HG03432 (cell line): ENCODE data around the gene HCFC1R1.
"Not testable (repeated sequence)": the region's sequence is repeated elsewhere in the genome, so short reads cannot be mapped to it uniquely, and the experiment has no call there.

ENCODE experiments used
- ATAC-seq: cut with Tn5 transposase; IDR thresholded peaks from one replicate; pipeline ENCODE4 v1.9.1; 2021; ENCODE audit warnings: mild to moderate bottlenecking, moderate library complexity; ENCODE audit not compliant: unreplicated experiment

The HCFC1R1 gene

DNA sequence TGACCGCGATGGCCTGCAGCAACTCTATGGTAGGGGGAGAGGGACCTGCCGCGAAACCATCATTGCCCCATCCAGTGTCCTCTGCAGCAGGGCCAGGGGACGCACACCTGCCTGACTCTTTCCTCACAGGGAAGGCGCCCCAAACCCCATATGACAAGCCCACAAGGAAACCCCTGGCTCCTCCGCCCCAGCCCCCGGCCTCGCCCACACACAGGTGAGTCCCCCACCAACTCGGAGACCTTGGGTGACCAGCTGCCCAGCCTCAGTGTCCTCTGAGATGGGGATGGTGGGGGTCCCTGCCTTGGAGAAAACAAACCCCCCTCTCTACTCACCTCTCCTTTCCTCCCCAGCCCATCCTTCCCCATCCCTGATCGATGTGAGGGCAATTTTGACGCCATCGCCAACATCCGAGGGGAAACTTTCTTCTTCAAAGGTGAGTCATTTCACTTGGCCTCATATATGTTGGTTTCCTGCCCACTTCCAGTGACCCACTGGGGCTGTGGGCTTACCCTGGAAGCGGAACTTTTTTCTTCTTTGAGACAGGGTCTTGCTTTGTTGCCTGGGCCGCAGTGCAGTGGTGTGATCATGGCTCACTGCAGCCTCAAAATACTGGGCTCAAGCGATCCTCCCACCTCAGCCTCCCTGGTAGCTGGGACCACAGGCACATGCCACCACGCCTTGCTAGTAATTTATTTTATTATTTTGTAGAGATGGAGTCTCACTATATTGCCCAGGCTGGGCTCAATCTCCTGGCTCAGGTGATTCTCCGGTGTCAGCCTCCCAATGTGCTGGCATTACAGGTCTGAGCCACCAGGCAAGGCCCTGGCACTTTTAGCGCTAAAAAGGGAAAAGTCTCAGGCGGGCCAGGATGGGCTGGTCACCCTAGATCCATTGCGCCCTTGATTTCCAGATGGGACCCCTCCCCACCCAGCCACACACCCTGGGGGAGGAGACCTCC lies 33.7 kb upstream of the HCFC1R1 start:
- ATAC-seq = no peak

DNA sequence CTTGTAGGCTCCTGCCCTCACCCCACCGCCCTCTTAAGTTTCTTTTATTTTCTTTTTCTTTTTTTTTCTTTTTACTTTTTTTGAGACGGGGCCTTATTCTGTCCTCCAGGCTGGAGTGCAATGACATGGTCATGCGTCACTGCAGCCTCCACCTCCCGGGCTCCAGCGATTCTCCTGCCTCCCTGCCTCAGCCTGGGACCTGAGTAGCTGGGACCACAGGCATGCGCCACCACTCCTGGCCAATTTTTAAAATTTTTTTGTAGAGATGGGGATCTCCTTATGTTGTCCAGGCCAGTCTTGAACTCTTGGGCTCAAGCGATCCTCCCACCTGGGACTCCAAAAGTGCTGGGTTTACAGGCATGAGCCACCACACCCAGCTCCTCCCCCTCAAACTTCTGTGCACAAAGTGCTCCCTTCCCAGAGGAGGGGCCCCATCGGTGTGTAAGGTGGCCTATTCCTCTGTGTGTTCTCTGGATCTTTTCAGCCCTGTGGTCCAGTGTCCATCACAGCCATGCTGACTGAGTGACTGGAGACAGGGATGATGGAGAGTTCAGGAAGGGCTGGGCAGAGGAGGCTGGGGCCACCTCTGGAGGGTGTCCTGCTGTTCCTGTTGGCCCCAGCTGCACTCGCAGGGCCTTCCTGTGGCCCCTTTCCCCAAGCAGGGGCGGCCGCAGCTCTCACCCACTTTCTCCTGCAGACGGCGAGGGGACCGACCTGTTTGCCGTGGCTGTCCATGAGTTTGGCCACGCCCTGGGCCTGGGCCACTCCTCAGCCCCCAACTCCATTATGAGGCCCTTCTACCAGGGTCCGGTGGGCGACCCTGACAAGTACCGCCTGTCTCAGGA lies 32.8 kb upstream of the HCFC1R1 start:
- ATAC-seq = no peak

DNA sequence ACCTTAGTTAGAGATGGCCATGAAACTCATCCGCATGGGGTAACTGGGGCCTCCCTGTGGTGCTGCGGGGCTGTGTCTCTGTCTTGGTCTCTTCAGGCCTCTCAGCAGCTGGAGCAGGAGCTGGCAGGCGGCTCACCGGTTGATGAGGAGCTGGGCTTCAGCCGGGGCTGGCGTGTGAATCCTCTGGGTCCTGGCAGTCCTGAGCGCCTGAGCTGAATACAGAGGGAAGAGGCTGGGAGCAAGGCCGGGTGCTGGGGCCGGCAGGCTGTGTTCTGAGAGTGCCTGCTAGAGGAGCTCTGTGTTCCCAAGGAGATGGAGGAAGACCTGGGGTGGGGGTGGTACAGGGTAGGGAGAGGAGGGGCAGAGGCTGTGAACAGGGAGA lies 32.0 kb upstream of the HCFC1R1 start:
- ATAC-seq = not testable (repeated sequence)

DNA sequence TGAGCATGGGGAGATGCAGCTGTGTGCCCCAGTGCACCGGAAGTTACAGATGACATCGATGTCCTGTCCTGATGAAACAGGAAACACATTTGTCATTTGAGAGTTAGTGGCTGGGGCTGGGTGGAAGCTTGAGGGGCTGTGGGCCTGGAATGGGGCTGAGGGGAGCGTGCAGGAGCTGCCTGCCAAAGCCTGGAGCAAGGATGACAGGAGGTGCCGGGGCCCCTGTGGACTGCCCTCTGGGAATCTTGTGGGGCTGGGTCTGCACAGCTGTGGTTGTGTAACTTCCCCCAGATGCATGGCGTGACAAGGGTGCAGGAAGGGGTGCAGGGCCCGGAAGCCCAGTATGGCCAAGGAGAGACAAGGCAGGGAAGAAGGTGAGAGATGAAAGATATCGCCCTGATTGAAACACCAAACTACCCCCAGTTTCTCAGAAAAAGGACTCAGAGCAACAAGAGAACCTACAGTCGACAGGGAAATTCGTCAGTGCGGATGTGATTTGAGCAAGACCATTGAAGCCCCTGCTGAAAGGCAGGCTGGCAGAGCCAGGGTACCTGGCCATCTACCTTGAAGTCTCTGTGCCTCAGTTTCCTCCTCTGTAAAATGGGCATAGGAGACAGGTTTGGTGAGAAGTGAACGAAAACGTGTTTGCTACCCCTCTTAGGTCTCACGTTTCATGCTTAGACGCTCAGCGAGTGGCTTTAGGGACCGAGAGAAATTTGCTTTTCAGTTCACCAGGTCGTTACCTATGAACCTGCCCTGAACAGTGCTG lies 31.4 kb upstream of the HCFC1R1 start:
- ATAC-seq = no peak

DNA sequence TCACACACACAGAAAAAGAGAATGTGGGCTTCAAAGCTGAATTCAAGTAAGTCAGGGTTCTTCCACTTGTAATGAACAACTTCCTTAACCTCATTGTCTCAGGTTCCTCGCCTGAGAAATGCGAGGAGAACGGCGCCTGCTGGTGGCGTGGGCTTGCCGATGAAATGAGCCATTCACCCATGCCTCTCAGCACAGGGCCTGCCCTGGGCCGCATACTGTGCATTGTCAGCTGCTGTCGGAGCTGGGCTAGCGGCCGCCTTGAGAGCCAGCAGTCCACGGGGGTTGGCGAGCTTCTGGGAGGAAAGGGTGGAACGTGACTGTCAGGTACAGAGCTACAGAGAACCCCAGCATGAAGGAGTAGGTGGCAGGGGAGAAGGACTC lies 29.6 kb upstream of the HCFC1R1 start:
- not testable (repeated sequence) for ATAC-seq

DNA sequence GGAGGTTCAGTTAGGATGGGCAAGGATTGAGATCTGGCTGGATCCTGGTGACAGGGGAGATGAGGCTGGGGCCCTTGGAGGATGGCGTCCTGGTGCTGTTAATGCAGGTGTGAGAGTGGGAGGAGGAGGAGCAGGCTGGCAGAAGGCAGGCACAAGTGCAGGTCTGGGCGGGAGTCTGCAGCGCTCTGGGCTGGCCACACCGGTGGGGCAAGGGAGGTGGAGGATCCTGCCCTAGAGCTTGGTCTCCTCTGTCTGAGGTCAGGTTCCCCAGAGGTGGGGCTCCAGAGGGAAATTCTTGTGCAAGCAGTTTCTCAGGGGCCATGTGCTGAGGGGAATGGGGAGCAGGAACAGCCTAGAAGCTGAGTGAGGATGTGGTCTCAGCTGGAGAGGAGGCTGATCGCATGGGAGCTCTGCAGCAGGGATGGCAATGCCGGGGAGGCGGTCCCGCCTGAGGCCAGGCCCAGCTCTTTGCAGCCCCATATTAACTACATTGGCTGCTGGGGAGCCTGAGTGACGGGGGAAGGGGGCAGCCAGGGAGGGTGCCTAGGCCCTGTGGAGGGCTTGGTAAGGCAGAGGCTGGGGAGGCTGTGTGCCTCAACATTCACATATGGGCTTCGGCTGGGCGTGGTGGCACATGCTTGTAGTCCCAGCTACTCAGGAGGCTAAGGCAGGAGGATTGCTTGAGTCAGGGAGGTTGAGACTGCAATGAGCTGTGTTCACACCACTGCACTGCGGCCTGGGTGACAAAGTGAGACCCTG lies 29.0 kb upstream of the HCFC1R1 start:
- ATAC-seq = not testable (repeated sequence)

DNA sequence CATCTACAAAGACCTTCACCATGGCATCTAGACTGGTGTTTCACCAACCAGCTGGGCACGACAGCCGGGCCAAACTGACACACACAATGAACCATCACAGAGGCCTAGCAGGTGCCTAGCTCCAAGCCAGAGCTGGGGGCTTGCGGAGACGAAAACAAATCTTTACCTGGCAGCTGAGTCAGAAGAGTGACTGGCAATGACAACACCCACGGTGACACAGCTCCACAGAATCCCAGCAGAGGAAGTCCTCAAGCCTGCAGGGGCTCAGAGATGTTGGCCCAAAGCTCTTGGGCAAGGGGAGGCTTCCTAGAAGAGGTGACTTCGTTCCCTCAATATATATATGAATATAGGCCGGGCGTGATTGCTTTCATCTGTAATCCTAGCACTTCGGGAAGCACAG lies 27.8 kb upstream of the HCFC1R1 start:
- ATAC-seq = no peak

DNA sequence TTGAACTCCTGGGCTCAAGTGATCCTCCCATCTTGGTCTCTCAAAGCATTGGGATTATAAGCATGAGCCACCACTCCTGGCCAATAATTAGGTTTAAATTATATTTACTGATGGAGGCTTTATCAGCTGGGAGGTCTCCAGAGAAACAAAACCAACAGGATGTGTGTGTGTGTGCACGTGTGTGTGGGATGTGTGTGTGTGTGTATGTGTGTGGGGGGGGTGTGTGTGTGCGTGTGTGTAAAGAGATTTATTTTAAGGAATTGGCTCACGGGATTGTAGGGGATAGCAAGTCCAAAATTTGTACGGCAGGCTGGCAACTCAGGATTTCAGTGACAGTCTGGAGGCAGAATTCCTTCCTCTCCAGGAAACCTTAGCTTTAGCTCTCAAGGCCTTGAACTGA lies 27.3 kb upstream of the HCFC1R1 start:
- no peak for ATAC-seq

DNA sequence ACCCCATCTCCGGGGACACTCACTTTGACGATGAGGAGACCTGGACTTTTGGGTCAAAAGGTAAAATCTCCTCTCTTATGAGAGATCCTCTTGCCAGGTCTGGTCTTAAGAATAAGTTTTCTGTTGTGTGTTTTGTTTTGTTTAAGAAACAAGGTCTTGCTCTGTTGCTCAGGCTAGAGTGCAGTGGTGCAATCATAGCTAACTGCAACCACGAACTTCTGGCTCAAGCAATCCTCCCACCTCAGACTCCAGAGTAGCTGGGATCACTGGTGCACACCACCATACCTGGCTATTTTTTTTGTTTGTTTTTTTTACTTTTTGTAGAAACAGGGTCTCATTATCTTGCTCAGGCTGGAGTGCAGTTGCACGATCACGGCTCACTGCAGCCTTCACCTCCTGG lies 26.7 kb upstream of the HCFC1R1 start:
- no peak for ATAC-seq

DNA sequence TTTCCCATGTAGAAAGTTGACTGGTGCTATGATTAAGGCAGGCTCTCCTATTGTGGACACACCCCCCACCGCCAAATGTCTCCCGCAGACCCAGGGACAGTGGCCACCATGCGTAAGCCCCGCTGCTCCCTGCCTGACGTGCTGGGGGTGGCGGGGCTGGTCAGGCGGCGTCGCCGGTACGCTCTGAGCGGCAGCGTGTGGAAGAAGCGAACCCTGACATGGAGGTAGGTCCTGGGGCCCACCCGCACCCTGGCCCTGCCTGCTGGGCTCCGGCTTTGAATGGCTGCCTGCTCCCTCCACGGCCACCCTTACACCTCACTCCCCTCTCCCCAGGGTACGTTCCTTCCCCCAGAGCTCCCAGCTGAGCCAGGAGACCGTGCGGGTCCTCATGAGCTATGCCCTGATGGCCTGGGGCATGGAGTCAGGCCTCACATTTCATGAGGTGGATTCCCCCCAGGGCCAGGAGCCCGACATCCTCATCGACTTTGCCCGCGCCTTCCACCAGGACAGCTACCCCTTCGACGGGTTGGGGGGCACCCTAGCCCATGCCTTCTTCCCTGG lies 26.3 kb upstream of the HCFC1R1 start:
- ATAC-seq = no peak

DNA sequence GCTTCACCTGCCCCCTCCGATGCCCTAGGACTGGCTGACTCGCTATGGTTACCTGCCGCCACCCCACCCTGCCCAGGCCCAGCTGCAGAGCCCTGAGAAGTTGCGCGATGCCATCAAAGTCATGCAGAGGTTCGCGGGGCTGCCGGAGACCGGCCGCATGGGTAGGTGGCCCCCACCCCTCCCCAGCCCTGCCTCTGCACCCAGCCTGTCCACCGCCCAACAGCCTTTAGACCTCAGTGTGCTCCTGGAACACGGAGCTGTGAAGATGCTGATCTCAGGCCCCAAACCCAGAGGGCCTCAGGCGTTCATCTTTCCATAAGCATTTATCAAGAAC lies 23.6 kb upstream of the HCFC1R1 start:
- ATAC-seq = no peak

DNA sequence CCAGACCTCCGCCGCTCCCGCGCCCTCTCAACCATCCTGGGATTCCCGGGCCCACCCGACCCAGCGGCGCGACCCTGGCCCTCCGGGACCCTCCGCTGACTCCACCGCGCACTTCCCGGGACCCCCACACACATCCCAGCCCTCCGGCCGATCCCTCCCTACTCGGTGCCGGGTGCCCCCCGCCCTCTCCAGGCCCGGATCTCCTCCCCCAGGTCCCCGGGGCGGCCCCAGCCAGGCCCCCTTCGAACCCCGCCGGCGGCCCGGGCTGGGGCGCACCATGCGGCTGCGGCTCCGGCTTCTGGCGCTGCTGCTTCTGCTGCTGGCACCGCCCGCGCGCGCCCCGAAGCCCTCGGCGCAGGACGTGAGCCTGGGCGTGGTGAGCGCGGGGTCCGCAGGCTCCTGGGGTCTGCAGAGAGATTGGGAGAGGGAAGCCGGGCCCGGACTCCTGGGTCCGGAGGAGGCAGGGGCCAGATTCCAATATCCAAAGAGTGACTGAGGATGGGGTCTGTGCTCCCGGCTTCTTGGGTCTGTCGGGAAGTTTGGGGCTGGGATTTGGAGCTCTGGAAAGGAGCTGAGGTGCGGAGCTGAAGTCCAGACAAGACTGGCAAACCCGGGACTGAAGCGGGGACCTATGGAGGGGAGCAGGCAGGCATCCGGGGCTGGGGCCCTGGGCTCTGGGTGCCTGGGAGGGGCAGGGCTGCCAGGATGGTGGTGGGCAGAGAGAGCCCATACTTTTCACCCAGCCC lies 23.1 kb upstream of the HCFC1R1 start:
- no peak for ATAC-seq

DNA sequence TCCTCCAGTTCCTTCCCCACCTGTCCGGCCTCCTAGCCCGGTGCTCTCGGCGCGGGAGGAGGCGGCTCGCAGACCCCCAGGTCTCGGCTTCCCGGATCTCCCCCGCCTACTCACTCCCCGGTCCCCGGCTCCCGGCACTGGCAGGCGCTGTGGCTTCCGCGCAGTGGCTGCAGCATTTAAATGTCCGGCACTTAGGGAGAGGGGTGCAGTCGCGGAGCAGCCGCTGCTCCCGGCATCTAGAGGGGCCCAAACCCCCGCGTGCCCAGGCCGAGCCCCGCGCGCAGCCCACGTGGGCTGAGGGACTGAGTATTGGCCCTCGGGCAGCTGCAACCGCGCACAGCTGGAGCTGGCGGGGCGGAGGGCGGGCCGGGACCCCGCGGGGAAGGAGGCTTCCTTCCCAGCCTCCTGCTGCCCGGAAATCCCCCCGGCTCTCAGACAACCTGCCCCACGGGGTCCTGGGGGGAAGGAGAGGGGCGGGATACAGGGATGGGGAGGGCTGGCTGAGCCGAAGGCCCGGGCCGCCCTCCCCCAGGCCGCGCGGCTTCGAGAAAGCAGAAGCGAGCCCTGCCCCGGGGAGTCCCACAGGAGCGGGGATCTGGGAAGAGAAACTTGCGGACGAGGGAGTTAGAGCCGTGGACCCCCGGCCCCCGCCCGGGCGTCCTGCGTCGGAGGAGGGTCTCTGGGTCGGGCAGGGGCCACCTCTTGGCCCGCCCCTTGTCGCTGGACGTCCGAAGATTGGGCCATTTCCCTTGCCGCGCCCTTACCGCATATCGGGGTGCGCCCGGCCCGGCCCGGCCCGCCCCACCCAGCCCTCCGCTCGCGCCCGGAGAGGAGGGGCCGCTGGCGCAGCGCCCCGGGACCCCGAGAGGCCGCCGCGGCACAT lies 22.3 kb upstream of the HCFC1R1 start, which contains the start of gene MMP25:
Gene MMP25 (plus strand): TSS at position 804 of the 883 bp plus-strand sequence. CDS start 357 bp downstream, outside the sequence.
- ATAC-seq = no peak

DNA sequence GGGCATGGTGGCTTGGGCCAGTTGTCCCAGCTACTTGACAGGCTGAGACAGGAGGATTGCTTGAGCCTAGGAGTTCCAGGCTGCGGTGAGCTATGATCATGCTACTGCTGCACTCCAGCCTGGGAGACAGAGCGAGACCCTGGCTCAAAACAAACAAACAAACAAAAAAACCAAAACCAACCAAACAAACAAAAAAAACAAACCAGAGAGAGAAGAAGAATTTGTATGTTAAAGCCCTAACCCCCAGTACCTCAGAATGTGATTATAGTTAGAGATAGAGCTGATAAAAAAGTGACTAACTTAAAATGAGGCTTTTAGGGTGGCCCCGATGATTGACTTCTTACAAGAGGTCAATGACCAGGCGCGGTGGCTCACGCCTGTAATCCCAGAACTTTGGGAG lies 21.0 kb upstream of the HCFC1R1 start:
- ATAC-seq = no peak

DNA sequence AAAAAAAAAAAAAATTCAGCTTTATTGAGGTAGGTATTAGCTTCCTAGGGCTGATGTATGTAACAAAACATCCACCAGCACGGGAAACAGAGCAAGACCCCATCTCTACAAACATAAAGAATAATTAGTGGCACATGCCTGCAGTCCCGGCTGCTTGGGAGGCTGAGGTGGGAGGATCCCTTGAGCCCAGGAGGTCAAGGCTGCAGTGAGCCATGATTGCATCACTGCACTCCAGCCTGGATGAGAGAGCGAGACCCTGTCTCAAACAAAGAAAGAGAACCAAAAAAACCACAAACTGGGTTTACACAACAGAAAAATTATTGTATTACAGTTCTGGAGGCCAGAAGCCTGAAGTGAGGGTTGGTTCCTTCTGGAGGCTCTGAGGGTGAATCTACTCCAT lies 18.6 kb upstream of the HCFC1R1 start:
- no peak for ATAC-seq

DNA sequence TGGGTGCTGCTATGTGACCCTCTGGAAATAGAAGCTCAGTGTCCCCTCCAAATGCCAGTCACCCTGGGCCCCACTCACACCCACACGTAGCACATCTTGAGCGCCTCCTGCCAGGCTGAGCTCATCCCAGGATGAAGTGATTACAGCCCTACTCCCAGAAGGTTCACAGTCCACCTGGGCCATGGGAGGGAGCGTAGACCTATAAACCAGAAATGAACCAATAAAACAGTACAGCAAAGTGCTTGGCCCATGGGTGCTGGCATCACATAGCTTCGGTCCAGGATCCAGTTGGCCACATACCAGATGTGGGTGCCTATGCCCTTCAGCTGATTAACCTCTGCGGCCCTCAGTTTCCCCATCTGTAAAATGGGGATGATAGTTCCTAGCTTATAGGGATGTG lies 15.2 kb upstream of the HCFC1R1 start:
- no peak for ATAC-seq

DNA sequence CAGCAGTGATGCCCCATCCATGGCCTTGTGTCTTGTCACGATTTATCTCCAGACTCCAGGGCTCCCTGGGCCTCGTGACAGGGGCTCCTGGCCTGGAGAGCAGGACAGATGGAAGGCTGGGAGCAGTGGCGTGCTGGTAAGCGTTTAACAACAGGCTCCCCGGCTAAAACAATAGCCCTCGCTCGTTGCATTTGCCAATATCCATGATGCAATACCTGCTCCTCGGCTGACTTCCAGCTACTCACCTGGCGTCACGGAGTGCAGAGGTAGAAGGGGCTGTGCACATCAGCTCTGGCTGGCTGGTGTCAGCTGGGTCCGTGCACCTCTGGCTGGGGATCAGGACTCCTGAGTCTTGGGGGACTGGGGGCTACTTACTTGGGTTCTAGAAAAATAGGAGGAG lies 14.5 kb upstream of the HCFC1R1 start:
- no peak for ATAC-seq

DNA sequence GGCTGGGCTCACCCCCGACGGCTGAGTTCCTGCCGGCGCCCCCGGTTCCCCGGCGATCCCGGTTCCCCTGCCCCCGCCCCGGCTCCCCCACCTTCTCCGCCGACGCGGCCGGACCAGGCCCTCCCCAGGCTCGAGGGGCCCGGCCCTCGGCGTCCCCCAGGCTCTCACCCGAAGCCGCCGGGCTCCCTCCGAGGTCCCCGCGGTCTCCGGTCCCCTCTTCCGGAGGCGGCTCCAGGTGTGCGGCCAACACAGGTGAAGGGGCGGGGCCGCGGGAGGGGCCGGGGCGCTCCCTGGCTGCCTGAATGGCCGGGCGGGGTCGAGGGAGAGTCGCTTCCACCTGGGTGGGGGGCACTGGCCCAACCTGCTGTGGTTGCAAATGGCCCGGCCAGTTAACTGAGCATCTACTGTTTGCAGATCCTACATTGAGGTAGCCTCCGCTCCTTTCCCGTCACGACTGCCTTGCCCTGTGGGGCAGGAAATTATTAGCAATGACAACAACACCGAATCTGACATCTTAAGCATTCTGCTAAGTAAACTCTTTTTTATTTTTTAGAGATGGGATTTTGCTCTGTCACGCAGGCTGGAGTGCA lies 13.1 kb upstream of the HCFC1R1 start, which contains the start of gene BICDL2:
Gene BICDL2 (minus strand): TSS at position 219 of the 590 bp plus-strand sequence. CDS start 1,448 bp downstream, outside the sequence.
- no peak for ATAC-seq
